ENCODE data around the gene TMEM248.
"Not testable (repeated sequence)": the region's sequence is repeated elsewhere in the genome, so short reads cannot be mapped to it uniquely, and the experiment has no call there.

The TMEM248 gene

GRCh38 chr7:66978312-66978711 lies 57.3 kb downstream of the TMEM248 start:
- not testable (repeated sequence) for H3K9me3 ChIP-seq (ENCODE audit: control insufficient read depth, insufficient read depth, low read length)

GRCh38 chr7:66979013-66979412 lies 58.0 kb downstream of the TMEM248 start:
- H3K4me1 ChIP-seq (ENCODE audit: insufficient read depth, low read length); H3K36me3 ChIP-seq (ENCODE audit: insufficient read depth, low read length); H3K9ac ChIP-seq (ENCODE audit: low read depth, low read length); H3K9me3 ChIP-seq (ENCODE audit: control insufficient read depth, insufficient read depth, low read length): not testable (repeated sequence)

More at GRCh38 chr7:66978312-66978711, 57.3 kb downstream of the TMEM248 start:
- H3K4me1 ChIP-seq (ENCODE audit: insufficient read depth, low read length); H3K9ac ChIP-seq (ENCODE audit: low read depth, low read length); H3K36me3 ChIP-seq (ENCODE audit: insufficient read depth, low read length): not testable (repeated sequence)

GRCh38 chr7:66980336-66980735 lies 59.3 kb downstream of the TMEM248 start:
- H3K9me3 ChIP-seq (ENCODE audit: control insufficient read depth, insufficient read depth, low read length); H3K4me1 ChIP-seq (ENCODE audit: insufficient read depth, low read length); H3K36me3 ChIP-seq (ENCODE audit: insufficient read depth, low read length); H3K9ac ChIP-seq (ENCODE audit: low read depth, low read length): not testable (repeated sequence)

- H3K9me3 ChIP-seq (ENCODE audit: control insufficient read depth, insufficient read depth, low read length); H3K4me1 ChIP-seq (ENCODE audit: insufficient read depth, low read length); H3K9ac ChIP-seq (ENCODE audit: low read depth, low read length); H3K36me3 ChIP-seq (ENCODE audit: insufficient read depth, low read length): not testable (repeated sequence)
Measured at GRCh38 chr7:66989552-66989951, 68.5 kb downstream of the TMEM248 start.

GRCh38 chr7:66994051-66994450 lies 73.0 kb downstream of the TMEM248 start:
- not testable (repeated sequence) for H3K9me3 ChIP-seq (ENCODE audit: control insufficient read depth, insufficient read depth, low read length); H3K4me1 ChIP-seq (ENCODE audit: insufficient read depth, low read length); H3K36me3 ChIP-seq (ENCODE audit: insufficient read depth, low read length); H3K9ac ChIP-seq (ENCODE audit: low read depth, low read length)

- H3K9ac ChIP-seq (ENCODE audit: low read depth, low read length), result peak overlapping the region; percentile 78; the same call in 1 of the 2 replicates
- not testable (repeated sequence) for H3K4me1 ChIP-seq (ENCODE audit: insufficient read depth, low read length); H3K9me3 ChIP-seq (ENCODE audit: control insufficient read depth, insufficient read depth, low read length); H3K36me3 ChIP-seq (ENCODE audit: insufficient read depth, low read length)
Measured at GRCh38 chr7:66994691-66995049, 73.6 kb downstream of the TMEM248 start.

- not testable (repeated sequence) for H3K4me1 ChIP-seq (ENCODE audit: insufficient read depth, low read length); H3K9me3 ChIP-seq (ENCODE audit: control insufficient read depth, insufficient read depth, low read length); H3K36me3 ChIP-seq (ENCODE audit: insufficient read depth, low read length)
- peak within 1 kb of the TSS; percentile 78 for H3K9ac ChIP-seq (ENCODE audit: low read depth, low read length)
Measured at GRCh38 chr7:66995050-66995776, 74.2 kb downstream of the TMEM248 start, which contains the start of gene SBDS. SBDS (minus strand) TSS chr7:66995586; CDS start chr7:66995417, 169 bp downstream.

- H3K9me3 ChIP-seq (ENCODE audit: control insufficient read depth, insufficient read depth, low read length); H3K4me1 ChIP-seq (ENCODE audit: insufficient read depth, low read length); H3K36me3 ChIP-seq (ENCODE audit: insufficient read depth, low read length): not testable (repeated sequence)
- H3K9ac ChIP-seq (ENCODE audit: low read depth, low read length), result peak within 1 kb of the TSS; percentile 73
Measured at GRCh38 chr7:66996444-66997191, 75.6 kb downstream of the TMEM248 start, which contains the start of gene TYW1. TYW1 (plus strand) TSS chr7:66996833; CDS start chr7:66996979, 146 bp downstream.

GRCh38 chr7:67000601-67001258 lies 79.7 kb downstream of the TMEM248 start:
- H3K36me3 ChIP-seq (ENCODE audit: insufficient read depth, low read length); H3K9ac ChIP-seq (ENCODE audit: low read depth, low read length); H3K4me1 ChIP-seq (ENCODE audit: insufficient read depth, low read length); H3K9me3 ChIP-seq (ENCODE audit: control insufficient read depth, insufficient read depth, low read length): not testable (repeated sequence)

- H3K36me3 ChIP-seq (ENCODE audit: insufficient read depth, low read length); H3K4me1 ChIP-seq (ENCODE audit: insufficient read depth, low read length); H3K9me3 ChIP-seq (ENCODE audit: control insufficient read depth, insufficient read depth, low read length); H3K9ac ChIP-seq (ENCODE audit: low read depth, low read length): not testable (repeated sequence)
Measured at GRCh38 chr7:67004145-67004544, 83.1 kb downstream of the TMEM248 start.

GRCh38 chr7:67006965-67007364 lies 85.9 kb downstream of the TMEM248 start:
- Histone ChIP-seq H3K36me3 (ENCODE audit: insufficient read depth, low read length) (peaks cover 7% of the 10 kb centered on the region; the same call in 1 of the 2 replicates), H3K4me1 (ENCODE audit: insufficient read depth, low read length) (no peaks in the 10 kb centered on the region), H3K9ac (ENCODE audit: low read depth, low read length) (no peak overlapping the region), H3K9me3 (ENCODE audit: control insufficient read depth, insufficient read depth, low read length) (no peaks in the 10 kb centered on the region)
